ENCODE results near the gene SBF2.
"Not testable (repeated sequence)": the region's sequence is repeated elsewhere in the genome, so short reads cannot be mapped to it uniquely, and the experiment has no call there.

The SBF2 gene

GRCh38 chr11:10017050-10017449 is 277.0 kb downstream of the SBF2 start:
- no peak overlapping the region for H3K4me3 Mint-ChIP-seq
- no peaks in the 10 kb centered on the region for H3K27me3 Mint-ChIP-seq
- peaks cover 16% of the 10 kb centered on the region for H3K36me3 Mint-ChIP-seq (ENCODE audit: low read depth)
- peaks cover 15% of the 10 kb centered on the region for H3K9me3 Mint-ChIP-seq
- peaks cover 12% of the 10 kb centered on the region for H3K4me1 Mint-ChIP-seq (ENCODE audit: low read depth)
- no peak overlapping the region for H3K27ac Mint-ChIP-seq

GRCh38 chr11:10012068-10012467 is 282.0 kb downstream of the SBF2 start:
- peaks cover 33% of the 10 kb centered on the region for H3K9me3 Mint-ChIP-seq
- H3K27me3 Mint-ChIP-seq = no peaks in the 10 kb centered on the region
- no peak overlapping the region for H3K27ac Mint-ChIP-seq
- peaks cover 36% of the 10 kb centered on the region for H3K36me3 Mint-ChIP-seq (ENCODE audit: low read depth)
- no peak overlapping the region for H3K4me3 Mint-ChIP-seq
- no peaks in the 10 kb centered on the region for H3K4me1 Mint-ChIP-seq (ENCODE audit: low read depth)

GRCh38 chr11:10005955-10006525 is 288.0 kb downstream of the SBF2 start:
- no peak overlapping the region for H3K27ac Mint-ChIP-seq
- H3K4me1 Mint-ChIP-seq (ENCODE audit: low read depth) = no peaks in the 10 kb centered on the region
- peaks cover 12% of the 10 kb centered on the region for H3K9me3 Mint-ChIP-seq
- no peak overlapping the region for H3K4me3 Mint-ChIP-seq
- H3K27me3 Mint-ChIP-seq = no peaks in the 10 kb centered on the region
- peaks cover 11% of the 10 kb centered on the region for H3K36me3 Mint-ChIP-seq (ENCODE audit: low read depth)

- Mint-ChIP-seq H3K4me3 (no peak overlapping the region), H3K4me1 (ENCODE audit: low read depth) (no peaks in the 10 kb centered on the region), H3K27ac (no peak overlapping the region), H3K27me3 (no peaks in the 10 kb centered on the region), H3K36me3 (ENCODE audit: low read depth) (no peaks in the 10 kb centered on the region), H3K9me3 (no peaks in the 10 kb centered on the region)
Measured at GRCh38 chr11:10004526-10005113, 289.4 kb downstream of the SBF2 start.

GRCh38 chr11:10002221-10002620 is 291.8 kb downstream of the SBF2 start:
- no peaks in the 10 kb centered on the region for H3K27me3 Mint-ChIP-seq
- no peaks in the 10 kb centered on the region for H3K36me3 Mint-ChIP-seq (ENCODE audit: low read depth)
- no peak overlapping the region for H3K27ac Mint-ChIP-seq
- no peaks in the 10 kb centered on the region for H3K9me3 Mint-ChIP-seq
- H3K4me3 Mint-ChIP-seq = no peak overlapping the region
- no peaks in the 10 kb centered on the region for H3K4me1 Mint-ChIP-seq (ENCODE audit: low read depth)

GRCh38 chr11:9992306-9992705 is 301.7 kb downstream of the SBF2 start:
- Mint-ChIP-seq H3K4me3 (no peak overlapping the region), H3K27me3 (no peaks in the 10 kb centered on the region), H3K9me3 (no peaks in the 10 kb centered on the region), H3K27ac (no peak overlapping the region), H3K4me1 (ENCODE audit: low read depth) (peaks cover 4% of the 10 kb centered on the region), H3K36me3 (ENCODE audit: low read depth) (peaks cover 13% of the 10 kb centered on the region)

GRCh38 chr11:9990221-9990973 is 303.6 kb downstream of the SBF2 start:
- Mint-ChIP-seq H3K4me3 (no peak overlapping the region), H3K36me3 (ENCODE audit: low read depth) (peaks cover 28% of the 10 kb centered on the region), H3K27ac (no peak overlapping the region), H3K4me1 (ENCODE audit: low read depth) (peaks cover 22% of the 10 kb centered on the region), H3K27me3 (no peaks in the 10 kb centered on the region), H3K9me3 (no peaks in the 10 kb centered on the region)

GRCh38 chr11:9987303-9987702 is 306.7 kb downstream of the SBF2 start:
- H3K27ac Mint-ChIP-seq, H3K27me3 Mint-ChIP-seq, H3K9me3 Mint-ChIP-seq, H3K4me3 Mint-ChIP-seq: not testable (repeated sequence)
- Mint-ChIP-seq H3K4me1 (ENCODE audit: low read depth) (peaks cover 28% of the 10 kb centered on the region), H3K36me3 (ENCODE audit: low read depth) (peaks cover 30% of the 10 kb centered on the region)

- peaks cover 24% of the 10 kb centered on the region for H3K36me3 Mint-ChIP-seq (ENCODE audit: low read depth)
- no peaks in the 10 kb centered on the region for H3K9me3 Mint-ChIP-seq
- no peak overlapping the region for H3K4me3 Mint-ChIP-seq
- no peaks in the 10 kb centered on the region for H3K27me3 Mint-ChIP-seq
- H3K4me1 Mint-ChIP-seq (ENCODE audit: low read depth) = peaks cover 31% of the 10 kb centered on the region
- no peak overlapping the region for H3K27ac Mint-ChIP-seq
Measured at GRCh38 chr11:9982796-9983579, 311.0 kb downstream of the SBF2 start.

- H3K4me1 Mint-ChIP-seq (ENCODE audit: low read depth) = peaks cover 27% of the 10 kb centered on the region
- H3K27me3 Mint-ChIP-seq = no peaks in the 10 kb centered on the region
- peaks cover 24% of the 10 kb centered on the region for H3K36me3 Mint-ChIP-seq (ENCODE audit: low read depth)
- no peak overlapping the region for H3K27ac Mint-ChIP-seq
- no peak overlapping the region for H3K4me3 Mint-ChIP-seq
- no peaks in the 10 kb centered on the region for H3K9me3 Mint-ChIP-seq
Measured at GRCh38 chr11:9982127-9982795, 311.8 kb downstream of the SBF2 start.

GRCh38 chr11:9980931-9981330 is 313.1 kb downstream of the SBF2 start:
- Mint-ChIP-seq H3K4me3 (no peak overlapping the region), H3K27me3 (no peaks in the 10 kb centered on the region), H3K4me1 (ENCODE audit: low read depth) (peaks cover 13% of the 10 kb centered on the region), H3K36me3 (ENCODE audit: low read depth) (peaks cover 13% of the 10 kb centered on the region), H3K27ac (no peak overlapping the region), H3K9me3 (no peaks in the 10 kb centered on the region)

GRCh38 chr11:9977554-9977953 is 316.5 kb downstream of the SBF2 start:
- Mint-ChIP-seq H3K4me3 (no peak overlapping the region), H3K36me3 (ENCODE audit: low read depth) (peaks cover 6% of the 10 kb centered on the region), H3K9me3 (no peaks in the 10 kb centered on the region), H3K4me1 (ENCODE audit: low read depth) (peaks cover 6% of the 10 kb centered on the region), H3K27me3 (no peaks in the 10 kb centered on the region), H3K27ac (no peak overlapping the region)

GRCh38 chr11:9974375-9974774 is 319.6 kb downstream of the SBF2 start:
- no peaks in the 10 kb centered on the region for H3K27me3 Mint-ChIP-seq
- H3K9me3 Mint-ChIP-seq = no peaks in the 10 kb centered on the region
- H3K27ac Mint-ChIP-seq = no peak overlapping the region
- H3K4me3 Mint-ChIP-seq = no peak overlapping the region
- H3K36me3 Mint-ChIP-seq (ENCODE audit: low read depth) = no peaks in the 10 kb centered on the region
- peaks cover 2% of the 10 kb centered on the region for H3K4me1 Mint-ChIP-seq (ENCODE audit: low read depth)

GRCh38 chr11:9973921-9974320 is 320.1 kb downstream of the SBF2 start:
- Mint-ChIP-seq H3K27me3 (no peaks in the 10 kb centered on the region), H3K4me3 (no peak overlapping the region), H3K9me3 (no peaks in the 10 kb centered on the region), H3K4me1 (ENCODE audit: low read depth) (peaks cover 2% of the 10 kb centered on the region), H3K27ac (no peak overlapping the region), H3K36me3 (ENCODE audit: low read depth) (no peaks in the 10 kb centered on the region)

Data from stimulated activated naive CD8-positive, alpha-beta T cell treated with anti-CD3 and anti-CD28 coated beads, Interleukin-15, Interleukin-2, amounts not matched to agents 100 ng/mL and 50 ng/mL, for 24 hours (primary cell).